Kidney (tissue), 14 donors: Measurements from ENCODE around the gene ITGB5. TPM values are rescaled to one million over a fixed set of nuclear protein-coding genes. Genes with fewer than 3 reads are reported as not detected.

Experiments used
- DNase-seq, 5 donors: peaks; one replicate each; pipeline ENCODE4 v3.0.0-alpha.2; 2013 to 2020
- FAIRE-seq: peaks from 2 replicates; lab custom pipeline; 2012; peaks lifted over from hg19 to GRCh38; lab: Jason Lieb, UNC
- H3K27ac ChIP-seq, 2 donors: one replicate each; pipeline ENCODE4 v1.7.0; 2013; ENCODE audit warnings: low read depth in 2 of 2, low read length in 2 of 2, inconsistent platforms in 1 of 2
- H3K27me3 ChIP-seq: one replicate; pipeline ENCODE4 v1.7.1; 2013; ENCODE audit warnings: low read length, inconsistent platforms; ENCODE audit not compliant: control insufficient read depth, insufficient read depth
- H3K36me3 ChIP-seq, 3 donors: one replicate each; pipeline versions ENCODE4 v1.7.0 to v1.7.1; 2013; ENCODE audit warnings: low read length in 3 of 3, control low read depth in 1 of 3, inconsistent platforms in 1 of 3; ENCODE audit not compliant: insufficient read depth in 3 of 3, control insufficient read depth in 2 of 3
- H3K4me1 ChIP-seq, 3 donors: one replicate each; pipeline versions ENCODE4 v1.7.0 to v1.7.1; 2013; ENCODE audit warnings: low read length in 3 of 3, inconsistent platforms in 1 of 3, low read depth in 1 of 3; ENCODE audit not compliant: control insufficient read depth in 2 of 3, insufficient read depth in 2 of 3
- H3K4me3 ChIP-seq, 3 donors: one replicate each; pipeline versions ENCODE4 v1.7.0 to v1.8.1; 2013; ENCODE audit warnings: low read length in 3 of 3, control low read depth in 1 of 3, inconsistent platforms in 1 of 3
- H3K9ac ChIP-seq, 3 donors: one replicate each; pipeline versions ENCODE4 v1.7.0 to v1.7.1; 2013; ENCODE audit warnings: low read length in 3 of 3, control low read depth in 1 of 3, inconsistent platforms in 1 of 3
- H3K9me3 ChIP-seq, 3 donors: one replicate each; pipeline versions ENCODE4 v1.7.0 to v1.7.1; 2013; ENCODE audit warnings: low read length in 3 of 3, control low read depth in 1 of 3, inconsistent platforms in 1 of 3; ENCODE audit not compliant: control insufficient read depth in 2 of 3, insufficient read depth in 1 of 3
- CTCF ChIP-seq: IDR thresholded peaks from 3 replicates; pipeline ENCODE4 v1.5.1; 2012; ENCODE audit warnings: mild to moderate bottlenecking, moderate library complexity, borderline replicate concordance; ENCODE audit not compliant: insufficient read depth; ENCODE audit errors: extremely low read depth
- intact Hi-C: fragments of 100-400 bp; cut with DNase I; formaldehyde crosslinking; loops from one replicate; pipeline ENCODE4 v1.11.1; 2022
- polyA plus RNA-seq: library from polyadenylated mRNA; stranded (reverse); fragments of 350-450 nt; fragmentation: Illumina TruSeq; extraction: RNeasy Lipid Tissue Mini Kit (QIAGEN cat#74804); gene quantifications from one replicate; pipeline ENCODE4 v1.2.3, GENCODE V29; 2014; ENCODE audit warnings: low read depth, low replicate concordance; ENCODE audit not compliant: insufficient read depth
- total RNA-seq: library from RNA; stranded (reverse); fragmentation: NEBNext Ultra II Directional; extraction: Animal tissue kit (Norgen Biotek cat#: 25700); gene quantifications from one replicate; pipeline ENCODE4 v1.2.1, GENCODE V29; 2021
- donor health status: control.
- donor health status: control.
- donor health status: control.
- donor health status: control.
- donor health status: control.
- donor health status: DM: yes; HTN: yes; CAD: no.
- donor health status: Normal renal cell carcinoma (clear cell type).

The ITGB5 gene
- total and polyA plus RNA-seq, 2 donors from 2014 or later, result 115 TPM

GRCh38 chr3:124843506-124844177 is 43.5 kb downstream of the ITGB5 start:
- Histone ChIP-seq H3K4me1 (peaks cover 0 to 19% (median 16%) of the 10 kb centered on the region in 3 donors), H3K27ac (no peak overlapping the region), H3K9ac (peak overlapping the region in 1 of 3 donors; percentile 43), H3K36me3 (peaks cover 0 to 27% (median 18%) of the 10 kb centered on the region in 3 donors), H3K27me3 (no peaks in the 10 kb centered on the region), H3K9me3 (no peaks in the 10 kb centered on the region), H3K4me3 (no peak overlapping the region)
- FAIRE-seq, result no peak
- TF ChIP-seq CTCF, result no peak
- no peak for DNase-seq
- intact Hi-C loops, result no loop called here

- TF ChIP-seq CTCF, result no peak
- intact Hi-C loops, result no loop called here
- no peak overlapping the region for H3K4me3 ChIP-seq
- DNase-seq, result no peak
- H3K27me3 ChIP-seq, result no peaks in the 10 kb centered on the region
- H3K27ac ChIP-seq, result no peak overlapping the region
- H3K9me3 ChIP-seq, result no peaks in the 10 kb centered on the region
- H3K9ac ChIP-seq, result peak overlapping the region in 1 of 3 donors; percentile 43
- peaks cover 0 to 24% (median 19%) of the 10 kb centered on the region in 3 donors for H3K4me1 ChIP-seq
- no peak for FAIRE-seq
- H3K36me3 ChIP-seq, result peaks cover 0 to 23% (median 14%) of the 10 kb centered on the region in 3 donors
Observed at GRCh38 chr3:124843047-124843446, 44.1 kb downstream of the ITGB5 start.

- H3K36me3 ChIP-seq, result peaks cover 0 to 11% (median 10%) of the 10 kb centered on the region in 3 donors
- FAIRE-seq (no peak), DNase-seq (no peak)
- peaks cover 0 to 39% (median 32%) of the 10 kb centered on the region in 3 donors for H3K4me1 ChIP-seq
- no peak overlapping the region for H3K9ac ChIP-seq
- no peaks in the 10 kb centered on the region for H3K9me3 ChIP-seq
- no peaks in the 10 kb centered on the region for H3K27me3 ChIP-seq
- H3K27ac ChIP-seq, result no peak overlapping the region
- no peak overlapping the region for H3K4me3 ChIP-seq
- no peak for TF ChIP-seq CTCF
- intact Hi-C loops, result no loop called here
Observed at GRCh38 chr3:124841517-124841916, 45.6 kb downstream of the ITGB5 start.
